Activated CD4-positive, alpha-beta T cell treated with anti-CD3 and anti-CD28 coated beads for 36 hours (primary cell): Measurements from ENCODE around the gene LIPK. TPM values are rescaled to one million over a fixed set of nuclear protein-coding genes. Genes with fewer than 3 reads are reported as not detected.

Experiments
- ATAC-seq: fragments of 200-7000 bp; cut with Tn5 transposase; one replicate; pipeline ENCODE4 v1.10.0; 2021; ENCODE audit warnings: mild to moderate bottlenecking, moderate library complexity
- CTCF ChIA-PET: fragments of 350-600 bp; sonication (Branson Sonifier 250); formaldehyde crosslinking; loops from one replicate; lab custom pipeline; 2021; ENCODE audit warnings: antibody characterized with exemption; lab: Charles Lee
- POLR2A ChIA-PET: fragments of 350-600 bp; sonication (Branson Sonifier 250); formaldehyde crosslinking; loops from one replicate; lab custom pipeline; 2021; ENCODE audit warnings: antibody characterized with exemption, inconsistent platforms; lab: Charles Lee
- DNase-seq: peaks from one replicate; pipeline ENCODE4 v3.0.0-alpha.2; 2020
- H3K27ac Mint-ChIP-seq: one replicate; pipeline ENCODE4 v1.8.0; 2021; ENCODE audit warnings: mixed read lengths
- H3K27me3 Mint-ChIP-seq: one replicate; pipeline ENCODE4 v1.8.0; 2021; ENCODE audit warnings: mixed read lengths
- H3K36me3 Mint-ChIP-seq: one replicate; pipeline ENCODE4 v1.8.0; 2021; ENCODE audit warnings: low read depth, mixed read lengths
- H3K4me1 Mint-ChIP-seq: one replicate; pipeline ENCODE4 v1.8.0; 2021; ENCODE audit warnings: mixed read lengths
- H3K4me3 Mint-ChIP-seq: one replicate; pipeline ENCODE4 v1.8.0; 2021; ENCODE audit warnings: mild to moderate bottlenecking, moderate library complexity, mixed read lengths
- H3K9me3 Mint-ChIP-seq: one replicate; pipeline ENCODE4 v1.8.0; 2021; ENCODE audit warnings: low read depth, mixed read lengths
- intact Hi-C, 2 experiments: fragments of 100-400 bp; cut with DNase I in 1 of 2; cut with micrococcal nuclease in 1 of 2; formaldehyde crosslinking; loops; one replicate each; pipeline versions ENCODE4 v1.14.2 to v1.15.1; 2022 to 2024; cut with DNase I, micrococcal nuclease
- total RNA-seq, 2 experiments: library from RNA; stranded (reverse); gene quantifications; one replicate each; pipeline ENCODE4 v1.2.3, GENCODE V29; 2021

LIPK gene
- total RNA-seq, 2 experiments from 2014 or later = not detected

DNA sequence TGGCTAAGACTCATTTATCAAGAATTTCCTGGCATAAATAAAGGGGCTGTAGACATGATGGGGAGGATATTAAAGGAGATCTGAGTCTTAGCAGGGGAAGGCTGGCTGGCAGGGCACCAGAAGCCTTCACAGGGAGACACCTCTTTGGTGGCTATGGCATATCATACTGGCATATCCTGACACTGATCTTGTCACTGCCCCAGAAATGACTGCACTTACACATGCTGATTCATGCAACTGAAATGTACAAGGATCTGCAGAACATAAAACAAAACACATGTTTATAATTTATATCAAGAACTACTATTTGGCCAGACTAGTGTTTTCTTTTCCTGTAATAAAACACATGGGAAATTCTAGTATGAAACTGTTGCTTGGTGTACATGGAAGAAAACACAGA lies 48.2 kb downstream of the LIPK start:
- H3K27me3 Mint-ChIP-seq = peaks cover 6% of the 10 kb centered on the region
- CTCF ChIA-PET = interaction anchor here (1.4 kb wide), 1 partner anchor 67 kb away, joined by 3 read pairs; no protein-coding TSS in a partner anchor
- DNase-seq = no peak

DNA sequence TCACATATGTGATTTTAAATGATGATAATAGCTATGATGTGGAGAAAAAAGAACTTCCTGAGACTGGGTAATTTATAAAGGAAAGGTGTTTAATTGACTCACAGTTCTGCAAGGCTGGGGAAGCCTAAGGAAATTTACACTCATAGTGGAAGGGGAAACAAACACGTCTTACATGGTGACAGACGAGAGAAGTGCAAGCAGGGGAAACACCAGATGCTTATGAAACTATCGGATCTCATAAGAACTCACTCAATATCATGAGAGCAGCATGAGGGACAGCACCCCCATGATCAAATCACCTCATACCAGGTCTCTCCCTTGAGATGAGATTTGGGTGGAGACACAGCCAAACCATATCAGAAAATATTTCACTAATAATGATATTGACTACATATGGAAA lies 49.7 kb downstream of the LIPK start:
- intact Hi-C loops = loop anchor here in 1 of 2 experiments (1.0 kb wide), 1 partner anchor 38 kb away; no protein-coding TSS in a partner anchor
- POLR2A ChIA-PET = no interaction called here
- DNase-seq = peak; percentile 42

More for the DNA sequence above, 48.2 kb downstream of the LIPK start:
- Mint-ChIP-seq H3K9me3 (peaks cover 2% of the 10 kb centered on the region), H3K4me3 (no peak overlapping the region), H3K27ac (no peak overlapping the region), H3K4me1 (peaks cover 6% of the 10 kb centered on the region), H3K36me3 (no peaks in the 10 kb centered on the region)
- POLR2A ChIA-PET = no interaction called here
- intact Hi-C loops = no loop called here
- no peak for ATAC-seq

DNA sequence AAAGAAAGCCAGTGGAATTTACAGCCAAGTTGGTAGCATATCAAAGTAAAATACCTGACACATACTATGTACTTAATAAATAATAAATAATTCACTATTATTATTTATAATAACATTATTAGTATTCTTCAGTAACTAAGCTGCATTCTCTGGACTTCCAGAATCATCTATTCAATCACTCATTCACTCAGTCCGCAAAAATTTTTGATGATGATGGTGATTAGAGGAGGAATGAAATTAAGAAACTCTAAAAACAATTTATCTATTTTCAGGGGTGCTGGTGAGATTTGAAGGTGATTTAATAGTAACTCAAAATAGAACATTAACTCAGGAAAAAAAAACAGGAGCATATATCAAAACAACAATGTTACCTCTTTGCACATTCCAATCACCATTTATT lies 50.6 kb downstream of the LIPK start:
- Mint-ChIP-seq H3K4me3 (no peak overlapping the region), H3K4me1 (peaks cover 10% of the 10 kb centered on the region), H3K36me3 (no peaks in the 10 kb centered on the region), H3K27ac (no peak overlapping the region), H3K27me3 (peaks cover 6% of the 10 kb centered on the region), H3K9me3 (peaks cover 2% of the 10 kb centered on the region)
- DNase-seq = no peak
- CTCF ChIA-PET = interaction anchor here (0.7 kb wide), 1 partner anchor 106 kb away, joined by 3 read pairs; no protein-coding TSS in a partner anchor
- intact Hi-C loops = no loop called here
- POLR2A ChIA-PET = no interaction called here
- ATAC-seq = no peak

More for the DNA sequence above, 49.7 kb downstream of the LIPK start:
- Mint-ChIP-seq H3K9me3 (peaks cover 2% of the 10 kb centered on the region), H3K27ac (no peak overlapping the region), H3K4me3 (no peak overlapping the region), H3K27me3 (peaks cover 6% of the 10 kb centered on the region), H3K36me3 (no peaks in the 10 kb centered on the region), H3K4me1 (peaks cover 10% of the 10 kb centered on the region)
- CTCF ChIA-PET = interaction anchor here (0.7 to 1.4 kb wide), 4 partner anchors 49 to 622 kb away, joined by 3 to 4 read pairs (median 3); no protein-coding TSS in a partner anchor
- ATAC-seq = peak; percentile 100

DNA sequence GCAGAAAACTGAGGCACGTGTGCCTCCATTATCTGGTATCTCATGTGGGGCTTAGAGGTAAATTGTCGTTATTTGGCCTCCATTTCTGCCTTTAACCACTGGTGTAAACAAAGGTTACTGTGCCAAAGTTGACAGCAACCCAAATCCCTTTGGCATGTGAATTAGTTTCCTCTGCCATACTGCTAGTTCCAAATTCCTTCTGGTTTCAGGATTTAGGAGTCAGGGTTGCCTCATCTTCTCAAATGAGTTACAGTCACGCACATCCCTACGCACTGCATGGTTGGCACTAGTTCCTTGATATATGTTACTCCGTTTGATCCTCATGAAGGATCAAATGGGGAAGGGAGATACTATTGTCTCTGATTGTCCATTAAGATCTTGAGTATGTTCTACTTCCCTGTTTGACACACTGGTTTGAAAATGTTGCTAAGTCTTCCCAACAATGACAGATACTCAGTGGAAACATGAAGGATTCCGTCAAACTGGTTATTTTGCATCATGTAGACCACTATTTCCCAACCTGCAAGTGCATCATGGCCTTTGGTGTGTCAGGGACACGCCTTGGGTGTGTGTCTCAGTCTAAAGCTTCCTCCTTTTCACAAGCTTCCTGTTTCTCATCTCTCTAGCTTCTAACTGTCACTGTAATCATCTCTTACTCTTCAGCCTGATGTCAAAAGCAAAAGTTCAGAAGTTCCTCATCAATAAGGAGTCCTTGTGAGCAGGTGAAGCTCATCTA lies 53.5 kb downstream of the LIPK start, which contains the start of gene LIPN:
Gene LIPN, plus strand, starts transcription at position 655 of the 736 bp plus-strand sequence. CDS start 1,386 bp downstream, outside the sequence.
- intact Hi-C loops = no loop called here
- ATAC-seq = no peak
- Mint-ChIP-seq H3K36me3 (no peaks in the 10 kb centered on the region), H3K27me3 (peaks cover 7% of the 10 kb centered on the region), H3K27ac (no peak within 1 kb of the TSS), H3K4me3 (no peak within 1 kb of the TSS), H3K9me3 (peaks cover 2% of the 10 kb centered on the region), H3K4me1 (peaks cover 10% of the 10 kb centered on the region)
- DNase-seq = no peak
- CTCF ChIA-PET = interaction anchor here (1.0 to 2.6 kb wide), 3 partner anchors 13 to 62 kb away, joined by 3 to 8 read pairs (median 4); no protein-coding TSS in a partner anchor
- POLR2A ChIA-PET = interaction anchor here (0.7 kb wide), 1 partner anchor 61 kb away, joined by 3 read pairs; no protein-coding TSS in a partner anchor

DNA sequence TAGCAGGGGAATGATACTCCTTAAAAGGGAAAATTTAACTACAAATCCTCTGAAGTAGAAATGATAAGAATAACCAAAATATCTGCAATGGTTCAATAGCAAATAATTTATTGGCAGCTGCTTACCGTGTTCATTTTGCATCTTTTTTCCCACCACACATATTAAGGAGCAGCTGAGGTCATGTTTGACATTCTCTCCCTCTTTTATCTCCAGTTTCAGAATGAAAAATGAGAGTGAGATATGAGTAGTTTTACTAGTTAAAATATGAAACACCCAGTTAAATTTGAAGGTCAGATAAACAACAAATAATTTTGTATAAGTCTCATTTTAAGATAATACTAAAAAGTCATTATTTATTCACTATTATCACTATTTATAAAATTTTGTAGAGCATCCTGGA lies 56.9 kb downstream of the LIPK start:
- DNase-seq (no peak), ATAC-seq (no peak)
- H3K27ac Mint-ChIP-seq = no peak overlapping the region
- peaks cover 4% of the 10 kb centered on the region for H3K4me1 Mint-ChIP-seq
- intact Hi-C loops = no loop called here
- H3K9me3 Mint-ChIP-seq = peaks cover 2% of the 10 kb centered on the region
- H3K27me3 Mint-ChIP-seq = peaks cover 5% of the 10 kb centered on the region
- H3K4me3 Mint-ChIP-seq = no peak overlapping the region
- POLR2A ChIA-PET = no interaction called here
- CTCF ChIA-PET = no interaction called here
- no peaks in the 10 kb centered on the region for H3K36me3 Mint-ChIP-seq

DNA sequence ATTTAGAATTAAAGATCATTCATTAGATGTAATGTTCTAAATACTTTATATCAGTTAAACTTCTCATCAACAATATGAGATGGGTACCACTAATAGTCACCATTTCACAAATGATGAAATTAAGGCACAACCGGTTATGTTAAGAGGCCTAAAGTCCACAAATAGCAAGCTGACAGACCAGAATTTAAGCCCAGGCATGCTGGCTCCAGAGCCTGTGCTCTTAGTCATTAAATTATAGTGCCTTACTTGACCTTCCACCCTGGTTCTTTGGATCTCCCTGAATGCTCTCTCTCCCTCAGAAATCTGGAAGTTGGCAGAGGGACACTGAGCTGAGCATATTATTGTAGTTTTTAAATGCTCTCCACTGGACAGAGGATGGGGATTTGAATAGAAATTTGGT lies 57.4 kb downstream of the LIPK start:
- DNase-seq (no peak), ATAC-seq (no peak)
- no peaks in the 10 kb centered on the region for H3K36me3 Mint-ChIP-seq
- intact Hi-C loops = no loop called here
- POLR2A ChIA-PET = no interaction called here
- H3K9me3 Mint-ChIP-seq = peaks cover 2% of the 10 kb centered on the region
- CTCF ChIA-PET = no interaction called here
- no peak overlapping the region for H3K4me3 Mint-ChIP-seq
- H3K4me1 Mint-ChIP-seq = peaks cover 4% of the 10 kb centered on the region
- H3K27me3 Mint-ChIP-seq = peaks cover 5% of the 10 kb centered on the region
- no peak overlapping the region for H3K27ac Mint-ChIP-seq

DNA sequence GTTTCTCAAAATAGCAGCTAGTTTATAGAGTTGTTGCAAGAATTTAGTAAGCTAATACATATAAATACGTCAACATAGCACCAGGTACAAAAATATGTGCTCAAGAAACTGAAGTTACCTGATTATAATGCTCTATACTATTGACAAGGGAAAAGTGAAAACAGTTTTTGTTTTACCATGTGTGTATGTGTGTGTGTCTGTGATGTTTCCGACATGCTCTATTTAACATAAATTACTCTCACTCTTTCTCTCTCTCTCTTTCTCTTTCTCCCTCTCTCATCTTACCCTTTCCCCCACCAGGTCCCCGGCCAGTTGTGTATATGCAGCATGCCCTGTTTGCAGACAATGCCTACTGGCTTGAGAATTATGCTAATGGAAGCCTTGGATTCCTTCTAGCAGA lies 58.1 kb downstream of the LIPK start:
- Mint-ChIP-seq H3K4me1 (peaks cover 4% of the 10 kb centered on the region), H3K27me3 (peaks cover 5% of the 10 kb centered on the region), H3K4me3 (no peak overlapping the region), H3K9me3 (peaks cover under 1% of the 10 kb centered on the region), H3K36me3 (no peaks in the 10 kb centered on the region), H3K27ac (no peak overlapping the region)
- no peak for DNase-seq
- ATAC-seq = no peak
- ChIA-PET CTCF (interaction anchor here (0.7 kb wide), 2 partner anchors 12 to 14 kb away, joined by 3 read pairs; no protein-coding TSS in a partner anchor), POLR2A (no interaction called here)
- intact Hi-C loops = no loop called here

DNA sequence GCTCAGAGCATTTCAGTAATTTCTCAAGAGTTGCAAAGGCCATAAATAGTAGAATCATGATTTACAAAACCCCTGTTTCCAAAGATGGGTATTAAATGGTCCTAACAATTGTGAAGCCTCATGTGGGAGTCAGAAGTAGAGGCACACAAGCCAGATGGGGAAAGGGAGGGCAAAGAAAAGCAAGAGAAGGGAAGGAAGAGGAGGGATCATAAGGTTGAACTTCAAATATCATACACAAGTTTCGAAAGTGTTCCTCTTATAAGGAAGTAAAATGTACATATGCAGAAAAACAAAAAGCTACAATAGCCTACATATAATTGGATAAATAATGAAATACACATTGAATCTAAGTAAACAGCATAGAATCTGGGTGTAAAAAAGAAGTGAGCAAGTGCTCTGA lies 59.8 kb downstream of the LIPK start:
- no peaks in the 10 kb centered on the region for H3K36me3 Mint-ChIP-seq
- ATAC-seq = no peak
- H3K27ac Mint-ChIP-seq = no peak overlapping the region

DNA sequence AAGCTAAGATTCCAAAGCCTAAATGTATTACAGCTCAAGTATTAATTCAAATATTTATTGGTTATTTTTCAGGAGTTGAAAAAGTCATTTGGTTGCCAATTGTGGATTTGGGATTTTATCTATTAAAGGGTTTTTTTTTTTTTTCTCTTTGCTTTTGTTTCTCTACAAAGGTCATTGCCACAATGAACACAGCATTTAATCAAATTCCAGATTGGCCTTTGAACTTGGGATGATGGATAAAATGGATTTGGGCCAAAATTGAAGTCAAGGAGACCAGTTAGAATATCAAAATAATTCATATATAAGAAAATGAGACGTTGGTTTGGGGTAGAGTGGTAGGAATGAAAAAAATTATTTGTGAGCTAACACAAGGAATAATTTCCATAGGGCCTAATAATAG lies 63.3 kb downstream of the LIPK start:
- ChIA-PET POLR2A (no interaction called here), CTCF (interaction anchor here (0.6 to 1.8 kb wide), 3 partner anchors 42 to 294 kb away, joined by 3 to 4 read pairs (median 3); no protein-coding TSS in a partner anchor)
- H3K27ac Mint-ChIP-seq = no peak overlapping the region
- intact Hi-C loops = no loop called here
- no peak overlapping the region for H3K4me3 Mint-ChIP-seq
- ATAC-seq = no peak
- H3K27me3 Mint-ChIP-seq = peaks cover 5% of the 10 kb centered on the region
- peaks cover 2% of the 10 kb centered on the region for H3K36me3 Mint-ChIP-seq
- peaks cover 2% of the 10 kb centered on the region for H3K9me3 Mint-ChIP-seq
- H3K4me1 Mint-ChIP-seq = no peaks in the 10 kb centered on the region
- no peak for DNase-seq

More for the DNA sequence above, 59.8 kb downstream of the LIPK start:
- intact Hi-C loops = no loop called here
- Mint-ChIP-seq H3K27me3 (peaks cover 5% of the 10 kb centered on the region), H3K4me1 (no peaks in the 10 kb centered on the region), H3K4me3 (no peak overlapping the region), H3K9me3 (no peaks in the 10 kb centered on the region)
- CTCF ChIA-PET = no interaction called here
- POLR2A ChIA-PET = no interaction called here
- DNase-seq = no peak

DNA sequence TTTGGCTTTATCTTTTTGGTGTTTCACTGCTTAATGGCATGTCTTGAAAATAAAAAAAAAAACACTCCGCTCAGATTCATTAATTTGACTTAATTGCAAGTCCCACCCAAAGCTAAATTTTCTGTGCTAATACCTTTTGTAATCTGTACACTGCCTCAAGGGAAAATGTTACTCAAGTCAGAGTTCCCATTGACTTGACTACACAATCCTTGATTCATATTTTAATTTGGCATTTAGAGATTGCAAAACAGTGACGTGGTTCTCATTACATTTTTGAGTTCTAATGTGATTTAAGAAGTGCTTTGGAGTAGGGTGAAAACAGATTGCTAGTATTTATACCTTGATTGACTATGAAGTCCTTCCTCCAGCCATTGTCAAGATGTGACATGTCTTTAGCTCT lies 75.2 kb downstream of the LIPK start:
- Mint-ChIP-seq H3K36me3 (no peaks in the 10 kb centered on the region), H3K27me3 (peaks cover 5% of the 10 kb centered on the region), H3K4me1 (no peaks in the 10 kb centered on the region), H3K4me3 (no peak overlapping the region), H3K27ac (no peak overlapping the region), H3K9me3 (no peaks in the 10 kb centered on the region)
- CTCF ChIA-PET = interaction anchor here (0.9 to 1.1 kb wide), 2 partner anchors 11 to 17 kb away, joined by 3 read pairs; no protein-coding TSS in a partner anchor
- POLR2A ChIA-PET = no interaction called here
- DNase-seq (no peak), ATAC-seq (no peak)
- intact Hi-C loops = no loop called here

DNA sequence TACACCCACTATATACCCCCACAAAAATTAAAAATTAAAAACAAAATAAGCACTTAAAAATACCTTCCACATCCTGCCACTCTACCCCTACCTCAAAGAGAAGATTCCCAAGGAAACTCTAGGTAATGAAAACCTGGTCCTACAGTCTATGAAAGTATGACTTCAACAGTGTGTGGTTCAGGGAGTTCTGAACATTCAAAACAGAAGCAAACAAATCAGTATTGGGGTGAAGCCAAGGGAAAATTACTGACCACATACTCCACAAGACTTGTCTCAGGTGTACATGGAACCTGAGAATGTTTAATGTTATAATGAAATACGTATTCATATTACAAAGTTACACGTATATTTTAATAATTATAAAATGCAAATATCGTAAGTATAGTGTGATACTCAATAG lies 76.2 kb downstream of the LIPK start:
- no peak for DNase-seq
- Mint-ChIP-seq H3K4me3 (no peak overlapping the region), H3K27ac (no peak overlapping the region), H3K36me3 (no peaks in the 10 kb centered on the region), H3K9me3 (no peaks in the 10 kb centered on the region), H3K4me1 (no peaks in the 10 kb centered on the region), H3K27me3 (peaks cover 3% of the 10 kb centered on the region)
- CTCF ChIA-PET = interaction anchor here (0.9 to 1.1 kb wide), 2 partner anchors 12 to 16 kb away, joined by 3 read pairs; no protein-coding TSS in a partner anchor
- intact Hi-C loops = no loop called here
- ATAC-seq = no peak
- POLR2A ChIA-PET = no interaction called here
